HPDE6-E6E7 (cell line): ENCODE results near the gene NLGN3.

Experiments
- DNase-seq: peaks from one replicate; pipeline ENCODE4 v3.0.0; 2011; ENCODE audit warnings: missing footprints; ENCODE audit errors: extremely low spot score

The NLGN3 gene

DNA sequence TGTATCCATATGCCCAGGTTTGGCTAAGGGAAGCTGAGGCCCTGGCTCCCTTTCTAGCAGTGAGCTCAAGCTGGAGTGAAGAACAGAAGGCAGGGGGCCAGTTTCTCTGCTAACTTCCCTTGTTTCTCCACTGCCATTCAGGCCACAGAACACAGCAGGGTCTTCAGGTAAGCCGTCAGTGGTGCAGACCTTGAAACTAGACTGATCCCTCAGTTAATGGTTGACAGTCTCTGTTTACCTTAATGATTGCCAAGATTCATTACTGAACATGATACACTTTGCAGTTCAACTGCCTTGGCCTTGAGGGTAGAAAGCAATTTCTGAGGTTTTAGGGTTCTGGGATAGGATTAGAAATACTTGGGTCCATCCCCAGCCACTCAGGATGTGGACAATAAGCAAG, 69.5 kb downstream of the NLGN3 start:
- DNase-seq = no peak

DNA sequence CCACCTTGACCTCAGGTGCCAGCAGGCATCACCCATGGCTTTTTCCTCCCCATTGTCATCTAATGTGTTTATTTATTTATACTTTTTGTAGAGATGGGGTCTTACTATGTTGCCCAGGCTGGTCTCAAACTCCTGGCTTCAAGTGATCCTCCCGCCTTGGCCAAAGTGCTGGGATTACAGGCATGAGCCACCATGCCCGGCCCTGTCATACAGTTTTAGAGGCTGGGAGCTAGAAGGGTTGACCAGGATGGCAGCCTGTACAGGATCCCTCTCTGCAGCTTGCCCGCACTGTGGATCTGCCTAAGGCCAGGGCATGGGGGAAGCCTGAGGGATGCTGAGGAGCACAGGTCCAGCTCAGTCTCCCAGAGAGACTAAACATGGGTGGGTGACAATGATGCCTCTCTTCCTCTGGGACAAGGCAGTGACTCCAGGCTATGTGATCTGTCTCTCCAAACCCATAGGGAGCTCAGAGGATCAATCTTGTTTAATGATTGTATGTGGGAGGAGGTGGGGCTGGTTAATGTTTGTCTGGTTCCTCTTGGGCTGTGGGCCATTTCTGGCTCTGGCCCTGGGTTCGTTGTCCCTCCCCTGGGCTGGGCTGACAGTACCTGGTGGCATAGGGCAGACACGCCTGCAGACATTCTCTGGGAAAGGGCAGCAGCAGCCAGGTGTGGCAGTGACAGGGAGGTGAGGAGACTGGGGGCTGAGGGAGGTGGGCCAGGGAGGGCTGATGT, 70.1 kb downstream of the NLGN3 start:
- no peak for DNase-seq

DNA sequence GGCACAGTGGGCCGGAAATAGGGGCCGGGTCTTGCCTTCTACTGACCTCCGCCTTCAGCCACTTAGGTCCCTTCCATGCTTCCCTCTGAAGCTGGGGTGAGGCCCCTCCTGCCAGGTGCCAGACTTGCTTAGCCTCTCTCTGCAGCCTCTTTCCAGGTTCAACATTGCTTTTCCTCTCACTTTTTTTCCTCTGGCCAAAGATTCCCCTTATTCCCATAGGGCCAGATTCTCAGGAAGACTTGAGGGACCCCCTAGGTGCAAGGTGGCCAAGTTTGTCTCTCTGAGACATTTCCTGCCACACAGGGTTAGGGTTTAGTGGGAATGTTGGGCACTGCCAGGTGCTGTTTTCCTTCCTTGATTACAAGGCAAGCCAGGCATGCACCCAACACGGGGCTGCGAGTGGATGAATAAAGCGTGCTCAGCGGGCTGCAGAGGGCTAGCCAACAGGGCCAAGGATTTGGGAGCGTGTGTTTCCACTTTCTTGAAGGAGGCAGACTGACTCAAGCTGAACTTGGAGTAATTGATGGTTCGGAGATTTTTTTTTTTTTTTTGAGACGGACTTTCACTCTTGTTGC, 70.8 kb downstream of the NLGN3 start:
- DNase-seq = no peak

DNA sequence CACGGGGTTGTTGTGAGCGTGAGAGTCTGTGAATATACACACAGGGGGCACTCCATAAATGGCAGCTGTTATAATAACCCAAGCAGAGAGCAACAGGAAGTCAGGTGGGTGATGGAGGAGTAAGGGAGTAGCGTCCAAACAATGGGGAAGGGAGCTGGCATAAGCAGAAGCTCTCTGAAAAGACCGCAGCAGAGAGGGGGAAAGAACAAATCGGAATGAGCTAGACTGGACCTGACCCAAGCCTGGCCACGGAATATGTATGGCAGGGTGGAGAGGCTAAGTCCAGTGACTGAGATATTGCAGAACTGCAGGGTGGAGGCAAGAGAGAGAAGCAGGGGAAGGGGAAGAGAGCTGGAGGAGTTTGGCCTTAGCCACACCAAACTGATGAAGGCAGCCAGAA, 71.8 kb downstream of the NLGN3 start:
- DNase-seq = no peak

DNA sequence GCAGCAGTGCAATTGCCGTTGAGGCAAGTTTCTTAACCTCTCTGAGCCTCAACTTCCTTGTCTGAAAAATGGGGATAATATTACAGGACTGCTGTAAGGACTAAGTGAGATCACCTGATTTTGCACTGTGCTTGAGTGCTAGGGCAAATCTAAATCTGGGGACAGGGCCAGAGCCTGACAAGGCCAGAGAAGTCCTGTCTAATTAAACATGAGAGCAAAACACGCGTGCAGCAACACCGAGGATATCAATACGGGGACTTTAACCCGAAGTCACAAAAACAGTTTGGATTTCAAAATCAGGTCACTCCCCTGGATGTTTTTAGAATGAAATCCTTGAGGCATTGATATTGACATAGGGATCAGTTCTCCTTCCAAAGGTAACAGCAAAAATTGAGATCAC, 72.7 kb downstream of the NLGN3 start:
- no peak for DNase-seq
